OCI-LY7 (cell line): ENCODE results near the gene EMCN. TPM values are rescaled to one million over a fixed set of nuclear protein-coding genes. Genes with fewer than 3 reads are reported as not detected.

Experiments
- BruUV-seq: library from RNA; stranded (reverse); fragments of 400-500 nt; replicated peaks from 2 replicates; lab custom pipeline; 2021; lab: Mats Ljungman, UMichigan
- CTCF ChIA-PET: fragments of 300-600 bp; sonication (Branson Sonifier 250); formaldehyde crosslinking; loops from one replicate; lab custom pipeline; 2022; ENCODE audit warnings: antibody characterized with exemption; ENCODE audit not compliant: unreplicated experiment; lab: Charles Lee
- POLR2A ChIA-PET: fragments of 300-600 bp; sonication (Branson Sonifier 250); formaldehyde crosslinking; loops from one replicate; lab custom pipeline; 2022; ENCODE audit warnings: antibody characterized with exemption; lab: Charles Lee
- DNase-seq: peaks from one replicate; pipeline ENCODE4 v3.0.0-alpha.2; 2015; ENCODE audit warnings: low spot score
- H2AFZ ChIP-seq: fragments of 200-600 bp; sonication (generic), shearing (Covaris generic); 2 replicates; pipeline ENCODE4 v1.6.1; 2014; ENCODE audit warnings: mild to moderate bottlenecking, antibody characterized with exemption, low read length, moderate library complexity
- H3K27ac ChIP-seq: fragments of 200-600 bp; sonication (generic); 2 replicates; pipeline ENCODE4 v1.5.1; 2014; ENCODE audit warnings: mixed run types, low read depth, mild to moderate bottlenecking, moderate library complexity, low read length, inconsistent platforms; ENCODE audit not compliant: poor library complexity, severe bottlenecking
- H3K36me3 ChIP-seq: fragments of 200-600 bp; sonication (generic); 2 replicates; pipeline ENCODE4 v1.6.1; 2014; ENCODE audit warnings: mild to moderate bottlenecking, antibody characterized with exemption, low read length, moderate library complexity, mixed read lengths; ENCODE audit not compliant: insufficient read depth
- H3K4me1 ChIP-seq: fragments of 200-600 bp; sonication (generic); 2 replicates; pipeline ENCODE4 v1.5.1; 2014; ENCODE audit warnings: mild to moderate bottlenecking, low read length; ENCODE audit not compliant: insufficient read depth, poor library complexity, severe bottlenecking
- H3K4me2 ChIP-seq: fragments of 200-600 bp; sonication (generic); 2 replicates; pipeline ENCODE4 v1.6.1; 2014; ENCODE audit warnings: mild to moderate bottlenecking, low read length
- H3K4me3 ChIP-seq: fragments of 200-600 bp; sonication (generic); 2 replicates; pipeline ENCODE4 v1.5.1; 2014; ENCODE audit warnings: mild to moderate bottlenecking, low read depth, low read length; ENCODE audit not compliant: poor library complexity, severe bottlenecking
- H3K79me2 ChIP-seq: fragments of 200-600 bp; sonication (generic); 2 replicates; pipeline ENCODE4 v1.6.1; 2016; ENCODE audit warnings: low read depth, mild to moderate bottlenecking, low read length, moderate library complexity, mixed read lengths; ENCODE audit not compliant: insufficient read depth
- H3K9me2 ChIP-seq: fragments of 200-600 bp; sonication (generic); 2 replicates; pipeline ENCODE4 v1.6.1; 2016; ENCODE audit warnings: mild to moderate bottlenecking, low read length, mixed read lengths; ENCODE audit not compliant: insufficient read depth
- H3K9me3 ChIP-seq: fragments of 200-600 bp; sonication (generic); 2 replicates; pipeline ENCODE4 v1.6.1; 2014; ENCODE audit warnings: mild to moderate bottlenecking, mixed run types, low read length, mixed read lengths
- H4K20me1 ChIP-seq: fragments of 200-600 bp; sonication (generic); 2 replicates; pipeline ENCODE4 v1.6.1; 2014; ENCODE audit warnings: mild to moderate bottlenecking, antibody characterized with exemption, low read length, moderate library complexity, mixed read lengths; ENCODE audit not compliant: insufficient read depth
- CTCF ChIP-seq: fragments of 200-600 bp; sonication (generic); conservative IDR thresholded peaks from 2 replicates; pipeline ENCODE4 v1.5.1; 2014; ENCODE audit warnings: mild to moderate bottlenecking, antibody characterized with exemption, low read length, moderate library complexity, mixed read lengths
- EZH2phosphoT487 ChIP-seq: fragments of 200-600 bp; sonication (generic); IDR thresholded peaks from 2 replicates; pipeline ENCODE4 v1.6.1; 2018; ENCODE audit warnings: low read depth, borderline replicate concordance, mild to moderate bottlenecking, mixed run types, antibody characterized with exemption, low read length, moderate library complexity, mixed read lengths
- intact Hi-C: fragments of 100-400 bp; cut with micrococcal nuclease; formaldehyde crosslinking; loops from one replicate; pipeline ENCODE4 v1.10.0; 2022; ENCODE audit not compliant: unreplicated experiment
- total RNA-seq, 2 experiments: library from RNA; depleted of rRNA in 1 of 2; stranded (reverse); fragments of >200 nt in 1 of 2; shearing (Covaris generic) in 1 of 2; gene quantifications; 2 replicates each; pipeline ENCODE4 v1.2.3, GENCODE V29; 2014 to 2022

Gene EMCN
- total RNA-seq, 2 experiments from 2014 or later = not detected

- no peaks in the 10 kb centered on the region for H3K79me2 ChIP-seq
- H3K9me3 ChIP-seq = no peaks in the 10 kb centered on the region
- no peak overlapping the region for H2AFZ ChIP-seq
- CTCF ChIA-PET = no interaction called here
- H3K9me2 ChIP-seq = no peaks in the 10 kb centered on the region
- no peak overlapping the region for H3K4me3 ChIP-seq
- no TSS peak for BruUV-seq
- H3K27ac ChIP-seq = no peak overlapping the region
- H3K36me3 ChIP-seq = no peaks in the 10 kb centered on the region
- no peak for DNase-seq
- POLR2A ChIA-PET = interaction anchor here (0.7 kb wide), 1 partner anchor 1340 kb away, joined by 3 read pairs; no protein-coding TSS in a partner anchor
- no peak overlapping the region for H3K4me2 ChIP-seq
- H3K4me1 ChIP-seq = no peaks in the 10 kb centered on the region
- TF ChIP-seq CTCF (no peak), EZH2phosphoT487 (no peak)
- no peaks in the 10 kb centered on the region for H4K20me1 ChIP-seq
- intact Hi-C loops = no loop called here
Measured at GRCh38 chr4:100414016-100414790, 103.6 kb downstream of the EMCN start.

GRCh38 chr4:100391863-100392262, 126.0 kb downstream of the EMCN start:
- Histone ChIP-seq H3K79me2 (no peaks in the 10 kb centered on the region), H3K27ac (no peak overlapping the region), H3K36me3 (no peaks in the 10 kb centered on the region), H3K4me3 (no peak overlapping the region), H3K4me1 (no peaks in the 10 kb centered on the region), H3K4me2 (no peak overlapping the region), H2AFZ (no peak overlapping the region), H3K9me3 (no peaks in the 10 kb centered on the region), H3K9me2 (no peaks in the 10 kb centered on the region), H4K20me1 (no peaks in the 10 kb centered on the region)
- no peak for DNase-seq
- POLR2A ChIA-PET = no interaction called here
- BruUV-seq = no TSS peak
- TF ChIP-seq CTCF (no peak), EZH2phosphoT487 (no peak)
- CTCF ChIA-PET = no interaction called here
- intact Hi-C loops = no loop called here

- ChIA-PET POLR2A (no interaction called here), CTCF (no interaction called here)
- no peak overlapping the region for H3K4me2 ChIP-seq
- TF ChIP-seq EZH2phosphoT487 (no peak), CTCF (no peak)
- H3K79me2 ChIP-seq = no peaks in the 10 kb centered on the region
- no peak for DNase-seq
- BruUV-seq = no TSS peak
- H3K4me3 ChIP-seq = no peak overlapping the region
- no peaks in the 10 kb centered on the region for H3K36me3 ChIP-seq
- no peak overlapping the region for H2AFZ ChIP-seq
- H3K4me1 ChIP-seq = no peaks in the 10 kb centered on the region
- no peaks in the 10 kb centered on the region for H4K20me1 ChIP-seq
- H3K9me3 ChIP-seq = no peaks in the 10 kb centered on the region
- intact Hi-C loops = no loop called here
- no peak overlapping the region for H3K27ac ChIP-seq
- no peaks in the 10 kb centered on the region for H3K9me2 ChIP-seq
Measured at GRCh38 chr4:100391086-100391485, 126.7 kb downstream of the EMCN start.
